ENCODE measurements around the gene NEURL1B.

Gene NEURL1B

GRCh38 chr5:172692451-172692850 lies 51.4 kb downstream of the NEURL1B start:
- TF ChIP-seq CTCF (IDR thresholded peaks at IDR 0.05; ENCODE audit: low read depth, low read length, missing control alignments) = no peak
- no peak for DNase-seq (ENCODE audit: low read depth)
- in situ Hi-C loops (cut with HindIII; ENCODE audit: low sequenced_read_pairs) = no loop called here
- no peak overlapping the region for H3K4me3 ChIP-seq (ENCODE audit: low read depth, low read length)

- TF ChIP-seq CTCF (IDR thresholded peaks at IDR 0.05; ENCODE audit: low read depth, low read length, missing control alignments) = no peak
- DNase-seq (ENCODE audit: low read depth) = no peak
- no peak overlapping the region for H3K4me3 ChIP-seq (ENCODE audit: low read depth, low read length)
- in situ Hi-C loops (cut with HindIII; ENCODE audit: low sequenced_read_pairs) = no loop called here
Measured at GRCh38 chr5:172692981-172693380, 51.9 kb downstream of the NEURL1B start.

GRCh38 chr5:172694061-172694460 lies 53.0 kb downstream of the NEURL1B start:
- H3K4me3 ChIP-seq (ENCODE audit: low read depth, low read length) = no peak overlapping the region
- DNase-seq (ENCODE audit: low read depth) = no peak
- no peak for TF ChIP-seq CTCF (IDR thresholded peaks at IDR 0.05; ENCODE audit: low read depth, low read length, missing control alignments)
- in situ Hi-C loops (cut with HindIII; ENCODE audit: low sequenced_read_pairs) = no loop called here

GRCh38 chr5:172694541-172694940 lies 53.5 kb downstream of the NEURL1B start:
- DNase-seq (ENCODE audit: low read depth) = no peak
- in situ Hi-C loops (cut with HindIII; ENCODE audit: low sequenced_read_pairs) = no loop called here
- TF ChIP-seq CTCF (IDR thresholded peaks at IDR 0.05; ENCODE audit: low read depth, low read length, missing control alignments) = no peak
- no peak overlapping the region for H3K4me3 ChIP-seq (ENCODE audit: low read depth, low read length)

GRCh38 chr5:172695232-172696054 lies 54.4 kb downstream of the NEURL1B start:
- in situ Hi-C loops (cut with HindIII; ENCODE audit: low sequenced_read_pairs) = no loop called here
- H3K4me3 ChIP-seq (ENCODE audit: low read depth, low read length) = no peak overlapping the region
- DNase-seq (ENCODE audit: low read depth) = no peak
- TF ChIP-seq CTCF (IDR thresholded peaks at IDR 0.05; ENCODE audit: low read depth, low read length, missing control alignments) = no peak

- TF ChIP-seq CTCF (IDR thresholded peaks at IDR 0.05; ENCODE audit: low read depth, low read length, missing control alignments) = no peak
- no peak overlapping the region for H3K4me3 ChIP-seq (ENCODE audit: low read depth, low read length)
- in situ Hi-C loops (cut with HindIII; ENCODE audit: low sequenced_read_pairs) = no loop called here
- no peak for DNase-seq (ENCODE audit: low read depth)
Measured at GRCh38 chr5:172696171-172696849, 55.2 kb downstream of the NEURL1B start.
